Measurements from ENCODE around the gene CRYGB. TPM values are rescaled to one million over a fixed set of nuclear protein-coding genes. Genes with fewer than 3 reads are reported as not detected.
"Not testable (repeated sequence)": the region's sequence is repeated elsewhere in the genome, so short reads cannot be mapped to it uniquely, and the experiment has no call there.

CRYGB gene
- total and polyA plus RNA-seq, 3 donors from 2014 or later = 0.56 to 0.79 TPM; not detected in 1

- H3K9me3 ChIP-seq = no peaks in the 10 kb centered on the region
- intact Hi-C loops (cut with DNase I; ENCODE audit: low total_unique reads) = no loop called here
- no peaks in the 10 kb centered on the region for H3K4me1 ChIP-seq
- no peaks in the 10 kb centered on the region for H3K36me3 ChIP-seq (ENCODE audit: low read depth, missing control alignments)
- H3K27ac ChIP-seq = no peak within 1 kb of the TSS
- 75 to 78% methylated on average over 19 of the region's 19 CpGs for WGBS, 2 donors
- no peaks in the 10 kb centered on the region for H3K27me3 ChIP-seq
- no peak for DNase-seq
- TF ChIP-seq POLR2A (IDR thresholded peaks at IDR 0.05) (no peak), CTCF (IDR thresholded peaks at IDR 0.05) (no peak)
- H3K4me3 ChIP-seq = no peak within 1 kb of the TSS
Measured at GRCh38 chr2:208129744-208130711, 15.9 kb downstream of the CRYGB start, which contains the start of gene CRYGC. Gene CRYGC (minus strand): TSS chr2:208129828. CDS start chr2:208129792, 36 bp downstream.

GRCh38 chr2:208128136-208128535 is 17.8 kb downstream of the CRYGB start:
- peaks cover 4% of the 10 kb centered on the region for H3K4me1 ChIP-seq
- H3K4me3 ChIP-seq = no peak overlapping the region
- no peak overlapping the region for H3K27ac ChIP-seq
- H3K9me3 ChIP-seq = no peaks in the 10 kb centered on the region
- no peak for DNase-seq
- intact Hi-C loops (cut with DNase I; ENCODE audit: low total_unique reads) = no loop called here
- TF ChIP-seq CTCF (IDR thresholded peaks at IDR 0.05) (no peak), POLR2A (IDR thresholded peaks at IDR 0.05) (no peak)
- H3K27me3 ChIP-seq = no peaks in the 10 kb centered on the region
- WGBS, 2 donors = 93 to 95% methylated on average over 12 of the region's 12 CpGs
- no peaks in the 10 kb centered on the region for H3K36me3 ChIP-seq (ENCODE audit: low read depth, missing control alignments)

GRCh38 chr2:208127090-208127489 is 18.9 kb downstream of the CRYGB start:
- TF ChIP-seq CTCF (IDR thresholded peaks at IDR 0.05) = no peak
- no peak for TF ChIP-seq POLR2A (IDR thresholded peaks at IDR 0.05)
- WGBS, 2 donors = 88 to 96% methylated on average over 4 of the region's 4 CpGs
- no peaks in the 10 kb centered on the region for H3K36me3 ChIP-seq (ENCODE audit: low read depth, missing control alignments)
- no peak overlapping the region for H3K27ac ChIP-seq
- peaks cover 4% of the 10 kb centered on the region for H3K4me1 ChIP-seq
- intact Hi-C loops (cut with DNase I; ENCODE audit: low total_unique reads) = no loop called here
- H3K27me3 ChIP-seq = no peaks in the 10 kb centered on the region
- H3K9me3 ChIP-seq = no peaks in the 10 kb centered on the region
- no peak for DNase-seq
- no peak overlapping the region for H3K4me3 ChIP-seq

GRCh38 chr2:208125251-208125650 is 20.7 kb downstream of the CRYGB start:
- no peaks in the 10 kb centered on the region for H3K9me3 ChIP-seq
- H3K27me3 ChIP-seq = no peaks in the 10 kb centered on the region
- DNase-seq = no peak
- H3K4me1 ChIP-seq = peaks cover 4% of the 10 kb centered on the region
- no peak for TF ChIP-seq POLR2A (IDR thresholded peaks at IDR 0.05)
- TF ChIP-seq CTCF (IDR thresholded peaks at IDR 0.05) = no peak
- H3K4me3 ChIP-seq = no peak overlapping the region
- H3K36me3 ChIP-seq (ENCODE audit: low read depth, missing control alignments) = no peaks in the 10 kb centered on the region
- no peak overlapping the region for H3K27ac ChIP-seq
- intact Hi-C loops (cut with DNase I; ENCODE audit: low total_unique reads) = no loop called here
- WGBS, 2 donors = 82 to 84% methylated on average over 4 of the region's 4 CpGs

- H3K27ac ChIP-seq; DNase-seq; H3K9me3 ChIP-seq; H3K4me1 ChIP-seq; H3K27me3 ChIP-seq; H3K36me3 ChIP-seq (ENCODE audit: low read depth, missing control alignments); intact Hi-C loops (cut with DNase I; ENCODE audit: low total_unique reads): not testable (repeated sequence)
- WGBS, 2 donors = 8 to 11% methylated on average over 22 to 46 of the region's 46 CpGs
- H3K4me3 ChIP-seq = peak within 1 kb of the TSS; percentile 33 to 49
Measured at GRCh38 chr2:208124013-208124715, 21.8 kb downstream of the CRYGB start, which contains the start of gene CRYGD. Gene CRYGD (minus strand): TSS chr2:208124524. CDS start chr2:208124473, 51 bp downstream.

Data from testis (tissue), 3 donors.